Activated B cell treated with CpG ODN at 0.5 μM for 24 hours (primary cell): Measurements from ENCODE around the gene SOX5. TPM values are rescaled to one million over a fixed set of nuclear protein-coding genes. Genes with fewer than 3 reads are reported as not detected.
"Not testable (repeated sequence)": the region's sequence is repeated elsewhere in the genome, so short reads cannot be mapped to it uniquely, and the experiment has no call there.

Experiments used
- ATAC-seq: fragments of 200-7000 bp; cut with Tn5 transposase; one replicate; pipeline ENCODE4 v1.10.0; 2021; ENCODE audit warnings: low read depth, mild to moderate bottlenecking, moderate library complexity
- CTCF ChIA-PET: fragments of 350-600 bp; sonication (Branson Sonifier 250); formaldehyde crosslinking; loops from one replicate; lab custom pipeline; 2021; ENCODE audit warnings: antibody characterized with exemption; lab: Charles Lee
- POLR2A ChIA-PET: fragments of 350-600 bp; sonication (Branson Sonifier 250); formaldehyde crosslinking; loops from one replicate; lab custom pipeline; 2021; ENCODE audit warnings: antibody characterized with exemption; lab: Charles Lee
- DNase-seq: peaks from one replicate; pipeline ENCODE4 v3.0.0; 2022
- H3K27ac Mint-ChIP-seq: one replicate; pipeline ENCODE4 v1.8.0; 2020; ENCODE audit warnings: mixed read lengths
- H3K27me3 Mint-ChIP-seq: one replicate; pipeline ENCODE4 v1.8.0; 2021; ENCODE audit warnings: mixed read lengths
- H3K36me3 Mint-ChIP-seq: one replicate; pipeline ENCODE4 v1.8.0; 2021; ENCODE audit warnings: low read depth, mixed read lengths
- H3K4me1 Mint-ChIP-seq: one replicate; pipeline ENCODE4 v1.8.0; 2021; ENCODE audit warnings: mixed read lengths
- H3K4me3 Mint-ChIP-seq: one replicate; pipeline ENCODE4 v1.8.0; 2020; ENCODE audit warnings: mild to moderate bottlenecking, mixed read lengths
- H3K9me3 Mint-ChIP-seq: one replicate; pipeline ENCODE4 v1.8.0; 2020; ENCODE audit warnings: mixed read lengths
- CTCF ChIP-seq: fragments of 200-600 bp; IDR thresholded peaks from one replicate; pipeline ENCODE4 v1.8.0; 2022; ENCODE audit warnings: antibody characterized with exemption, mild to moderate bottlenecking
- intact Hi-C: fragments of 100-400 bp; cut with micrococcal nuclease; formaldehyde crosslinking; loops from one replicate; pipeline ENCODE4 v1.15.1; 2024
- total RNA-seq: library from RNA; stranded (reverse); gene quantifications from 2 replicates; pipeline ENCODE4 v1.2.3, GENCODE V29; 2022

SOX5 gene
- total RNA-seq, 1 donor from 2014 or later, result 85.5 TPM

- H3K27ac Mint-ChIP-seq, result no peak overlapping the region
- ATAC-seq (no peak), DNase-seq (no peak)
- H3K36me3 Mint-ChIP-seq, result peaks cover 7% of the 10 kb centered on the region
- H3K4me3 Mint-ChIP-seq, result no peak overlapping the region
- ChIA-PET CTCF (no interaction called here), POLR2A (no interaction called here)
- no peaks in the 10 kb centered on the region for H3K27me3 Mint-ChIP-seq
- no peak for TF ChIP-seq CTCF
- H3K4me1 Mint-ChIP-seq, result peaks cover 12% of the 10 kb centered on the region
- intact Hi-C loops, result no loop called here
- peaks cover 2% of the 10 kb centered on the region for H3K9me3 Mint-ChIP-seq
Observed at GRCh38 chr12:23533699-23534098, 415.8 kb downstream of the SOX5 start.

GRCh38 chr12:23533265-23533664 is 416.2 kb downstream of the SOX5 start:
- Mint-ChIP-seq H3K27ac (no peak overlapping the region), H3K27me3 (no peaks in the 10 kb centered on the region), H3K36me3 (peaks cover 5% of the 10 kb centered on the region), H3K4me3 (no peak overlapping the region), H3K9me3 (no peaks in the 10 kb centered on the region), H3K4me1 (peaks cover 12% of the 10 kb centered on the region)
- ATAC-seq, result no peak
- POLR2A ChIA-PET, result no interaction called here
- intact Hi-C loops, result no loop called here
- CTCF ChIA-PET, result no interaction called here
- no peak for TF ChIP-seq CTCF
- no peak for DNase-seq

- DNase-seq (no peak), ATAC-seq (no peak)
- H3K9me3 Mint-ChIP-seq, result peaks cover 5% of the 10 kb centered on the region
- no peaks in the 10 kb centered on the region for H3K27me3 Mint-ChIP-seq
- no peak for TF ChIP-seq CTCF
- no peaks in the 10 kb centered on the region for H3K36me3 Mint-ChIP-seq
- H3K4me1 Mint-ChIP-seq, result no peaks in the 10 kb centered on the region
- no peak overlapping the region for H3K4me3 Mint-ChIP-seq
- ChIA-PET CTCF (no interaction called here), POLR2A (no interaction called here)
- intact Hi-C loops, result no loop called here
- H3K27ac Mint-ChIP-seq, result no peak overlapping the region
Observed at GRCh38 chr12:23528316-23528715, 421.2 kb downstream of the SOX5 start.

GRCh38 chr12:23525450-23526072 is 423.9 kb downstream of the SOX5 start:
- no peak for TF ChIP-seq CTCF
- no peaks in the 10 kb centered on the region for H3K27me3 Mint-ChIP-seq
- no peak for ATAC-seq
- no peak overlapping the region for H3K27ac Mint-ChIP-seq
- no peak overlapping the region for H3K4me3 Mint-ChIP-seq
- CTCF ChIA-PET, result no interaction called here
- H3K4me1 Mint-ChIP-seq, result peaks cover 4% of the 10 kb centered on the region
- POLR2A ChIA-PET, result interaction anchor here (0.8 kb wide), 1 partner anchor 12 kb away, joined by 3 read pairs; no protein-coding TSS in a partner anchor
- DNase-seq, result no peak
- H3K9me3 Mint-ChIP-seq, result peaks cover 5% of the 10 kb centered on the region
- intact Hi-C loops, result no loop called here
- no peaks in the 10 kb centered on the region for H3K36me3 Mint-ChIP-seq

GRCh38 chr12:23523339-23523738 is 426.1 kb downstream of the SOX5 start:
- Mint-ChIP-seq H3K36me3 (no peaks in the 10 kb centered on the region), H3K4me1 (peaks cover 4% of the 10 kb centered on the region), H3K27ac (no peak overlapping the region), H3K27me3 (no peaks in the 10 kb centered on the region), H3K9me3 (peaks cover 7% of the 10 kb centered on the region), H3K4me3 (no peak overlapping the region)
- DNase-seq, result no peak
- no peak for ATAC-seq
- intact Hi-C loops, result no loop called here
- ChIA-PET CTCF (no interaction called here), POLR2A (no interaction called here)
- no peak for TF ChIP-seq CTCF

- H3K27ac Mint-ChIP-seq, CTCF ChIA-PET, intact Hi-C loops, H3K4me1 Mint-ChIP-seq, ATAC-seq, DNase-seq, H3K27me3 Mint-ChIP-seq, POLR2A ChIA-PET, H3K9me3 Mint-ChIP-seq, H3K4me3 Mint-ChIP-seq, H3K36me3 Mint-ChIP-seq: not testable (repeated sequence)
Observed at GRCh38 chr12:23519444-23519843, 430.0 kb downstream of the SOX5 start.

GRCh38 chr12:23515785-23516184 is 433.7 kb downstream of the SOX5 start:
- DNase-seq, H3K4me1 Mint-ChIP-seq, H3K27ac Mint-ChIP-seq, H3K36me3 Mint-ChIP-seq, POLR2A ChIA-PET, H3K27me3 Mint-ChIP-seq, intact Hi-C loops, H3K4me3 Mint-ChIP-seq, H3K9me3 Mint-ChIP-seq, CTCF ChIA-PET, ATAC-seq: not testable (repeated sequence)
